Liver (tissue), 9 donors: ENCODE results near the gene ACIN1. TPM values are rescaled to one million over a fixed set of nuclear protein-coding genes. Genes with fewer than 3 reads are reported as not detected.

Experiments used
- DNase-seq: peaks from one replicate; pipeline ENCODE4 v3.0.0-alpha.2; 2017; ENCODE audit warnings: low spot score
- H3K27ac ChIP-seq, 2 donors: one replicate each; pipeline ENCODE4 v1.7.0; 2013; ENCODE audit warnings: inconsistent platforms in 2 of 2, low read length in 2 of 2, control low read depth in 1 of 2, low read depth in 1 of 2, mild to moderate bottlenecking in 1 of 2
- H3K27me3 ChIP-seq, 4 donors: one replicate each; pipeline versions ENCODE4 v1.6.1 to v1.7.0; 2013; ENCODE audit warnings: low read length in 3 of 4, inconsistent platforms in 1 of 4, mild to moderate bottlenecking in 1 of 4, moderate library complexity in 1 of 4; ENCODE audit not compliant: control insufficient read depth in 4 of 4, insufficient read depth in 4 of 4
- H3K36me3 ChIP-seq, 4 donors: one replicate each; pipeline versions ENCODE4 v1.6.1 to v1.7.0; 2013; ENCODE audit warnings: low read length in 3 of 4, mild to moderate bottlenecking in 3 of 4, low read depth in 1 of 4, moderate library complexity in 1 of 4; ENCODE audit not compliant: control insufficient read depth in 4 of 4, insufficient read depth in 3 of 4
- H3K4me1 ChIP-seq, 4 donors: one replicate each; pipeline versions ENCODE4 v1.6.1 to v1.7.0; 2013; ENCODE audit warnings: low read length in 3 of 4, mild to moderate bottlenecking in 3 of 4, moderate library complexity in 1 of 4; ENCODE audit not compliant: control insufficient read depth in 4 of 4, insufficient read depth in 4 of 4
- H3K4me3 ChIP-seq, 3 donors: one replicate each; pipeline versions ENCODE4 v1.6.1 to v1.7.0; 2013; ENCODE audit warnings: low read length in 3 of 3, control low read depth in 1 of 3, low read depth in 1 of 3, mild to moderate bottlenecking in 1 of 3
- H3K9ac ChIP-seq, 2 donors: one replicate each; pipeline ENCODE4 v1.7.0; 2013; ENCODE audit warnings: low read length in 2 of 2, mild to moderate bottlenecking in 2 of 2, moderate library complexity in 2 of 2, control low read depth in 1 of 2, low read depth in 1 of 2
- H3K9me3 ChIP-seq, 4 donors: one replicate each; pipeline versions ENCODE4 v1.6.1 to v1.7.0; 2013; ENCODE audit warnings: low read length in 3 of 4; ENCODE audit not compliant: control insufficient read depth in 4 of 4
- ATF3 ChIP-seq: IDR thresholded peaks from 2 replicates; pipeline ENCODE4 v1.6.1; 2016; ENCODE audit warnings: antibody characterized with exemption
- CTCF ChIP-seq: fragments of 150-350 bp; IDR thresholded peaks from 2 replicates; pipeline ENCODE4 v1.5.1; 2017; ENCODE audit warnings: improper control_type of control experiment, low read depth, low read length; ENCODE audit not compliant: missing input control
- EGR1 ChIP-seq, 2 donors: IDR thresholded peaks; 2 replicates each; pipeline ENCODE4 v1.6.1; 2016 to 2018; ENCODE audit warnings: antibody characterized with exemption in 2 of 2, low read depth in 2 of 2
- FOXA1 ChIP-seq: IDR thresholded peaks from 2 replicates; pipeline ENCODE4 v1.6.1; 2016; ENCODE audit warnings: antibody characterized with exemption
- FOXA2 ChIP-seq: IDR thresholded peaks from 2 replicates; pipeline ENCODE4 v1.6.1; 2016; ENCODE audit warnings: antibody characterized with exemption
- GABPA ChIP-seq, 2 donors: IDR thresholded peaks in 1 of 2; conservative IDR thresholded peaks in 1 of 2; 2 replicates each; pipeline ENCODE4 v1.6.1; 2016; ENCODE audit warnings: antibody characterized with exemption in 2 of 2, mild to moderate bottlenecking in 1 of 2, moderate library complexity in 1 of 2
- HNF4A ChIP-seq, 2 donors: conservative IDR thresholded peaks; 2 replicates each; pipeline ENCODE4 v1.6.1; 2016; ENCODE audit warnings: antibody characterized with exemption in 2 of 2, mild to moderate bottlenecking in 2 of 2
- HNF4G ChIP-seq: IDR thresholded peaks from 2 replicates; pipeline ENCODE4 v1.6.1; 2016; ENCODE audit warnings: antibody characterized with exemption
- JUND ChIP-seq, 2 donors: IDR thresholded peaks; 2 replicates each; pipeline ENCODE4 v1.6.1; 2016; ENCODE audit warnings: antibody characterized with exemption in 2 of 2
- MAX ChIP-seq: IDR thresholded peaks from 2 replicates; pipeline ENCODE4 v1.6.1; 2016; ENCODE audit warnings: antibody characterized with exemption
- NR2F2 ChIP-seq: IDR thresholded peaks from 2 replicates; pipeline ENCODE4 v1.6.1; 2016; ENCODE audit warnings: antibody characterized with exemption
- REST ChIP-seq: IDR thresholded peaks from 2 replicates; pipeline ENCODE4 v1.6.1; 2016; ENCODE audit warnings: antibody characterized with exemption, mild to moderate bottlenecking
- RXRA ChIP-seq, 2 donors: IDR thresholded peaks; 2 replicates each; pipeline ENCODE4 v1.6.1; 2017 to 2018; ENCODE audit warnings: antibody characterized with exemption in 2 of 2, mild to moderate bottlenecking in 1 of 2
- SP1 ChIP-seq: IDR thresholded peaks from 2 replicates; pipeline ENCODE4 v1.6.1; 2018; ENCODE audit warnings: antibody characterized with exemption, mild to moderate bottlenecking
- TAF1 ChIP-seq: conservative IDR thresholded peaks from 2 replicates; pipeline ENCODE4 v1.6.1; 2016; ENCODE audit warnings: antibody characterized with exemption, mild to moderate bottlenecking
- YY1 ChIP-seq: IDR thresholded peaks from 2 replicates; pipeline ENCODE4 v1.6.1; 2016; ENCODE audit warnings: antibody characterized with exemption, mild to moderate bottlenecking
- ZBTB33 ChIP-seq: IDR thresholded peaks from 2 replicates; pipeline ENCODE4 v1.6.1; 2016; ENCODE audit warnings: antibody characterized with exemption
- WGBS: extraction: QIAGEN DNeasy Blood & Tissue Kit; methylation state at CpG from one replicate; pipeline ENCODE4 v1.1.7; 2013; 5-methylcytosine and 5-hydroxymethylcytosine counted together
- polyA plus RNA-seq, 2 donors: library from polyadenylated mRNA; stranded (reverse) in 1 of 2; unstranded in 1 of 2; fragments of 200-250 nt in 1 of 2; fragments of >200 nt in 1 of 2; fragmentation: Nextera tagmentation in 1 of 2; extraction: Ambion mirVana in 1 of 2; gene quantifications; one replicate each; pipeline versions ENCODE4 v1.2.1 to v1.2.3, GENCODE V29; 2013 to 2015
- total RNA-seq, 2 donors: library from RNA; depleted of rRNA; stranded (reverse); fragments of >200 nt; gene quantifications; one replicate each; pipeline ENCODE4 v1.2.3, GENCODE V29; 2014
- donor health status: healthy.
- donor health status: healthy.
- donor health status: healthy.
- donor health status: healthy.
- donor health status: healthy.

ACIN1 gene
- total and polyA plus RNA-seq, 4 donors, result 8.1 to 50.6 (median 37.1) TPM

GRCh38 chr14:23070262-23071129, 24.4 kb downstream of the ACIN1 start (continued):
- TF ChIP-seq REST, result no peak
- no peak for TF ChIP-seq RXRA (IDR thresholded peaks at IDR 0.05)
- TF ChIP-seq JUND (IDR thresholded peaks at IDR 0.05), result no peak
- no peak for TF ChIP-seq MAX
- no peak for TF ChIP-seq FOXA1

- H3K4me1 ChIP-seq, result peaks cover 2 to 29% (median 20%) of the 10 kb centered on the region in 4 donors
- WGBS, result 86% methylated on average over 4 of the region's 4 CpGs
- no peak for TF ChIP-seq GABPA (IDR thresholded peaks at IDR 0.05 in 1 of 2, conservative IDR thresholded peaks at IDR 0.05 in 1 of 2)
- no peak for TF ChIP-seq FOXA1
- TF ChIP-seq SP1, result no peak
- TF ChIP-seq HNF4G, result no peak
- TF ChIP-seq TAF1, result no peak
- TF ChIP-seq ZBTB33, result no peak
- H3K36me3 ChIP-seq, result peaks cover 7 to 34% (median 28%) of the 10 kb centered on the region in 4 donors
- H3K9ac ChIP-seq, result no peak overlapping the region
- H3K27me3 ChIP-seq, result no peaks in the 10 kb centered on the region
- no peaks in the 10 kb centered on the region for H3K9me3 ChIP-seq
- no peak for DNase-seq
- H3K27ac ChIP-seq, result no peak overlapping the region
- no peak overlapping the region for H3K4me3 ChIP-seq
These were observed 25.5 kb downstream of the ACIN1 start for GRCh38 chr14:23069413-23069806.

- peaks cover 2 to 29% (median 20%) of the 10 kb centered on the region in 4 donors for H3K4me1 ChIP-seq
- no peak overlapping the region for H3K27ac ChIP-seq
- H3K9me3 ChIP-seq, result no peaks in the 10 kb centered on the region
- H3K27me3 ChIP-seq, result no peaks in the 10 kb centered on the region
- peaks cover 7 to 38% (median 31%) of the 10 kb centered on the region in 4 donors for H3K36me3 ChIP-seq
- no peak overlapping the region for H3K4me3 ChIP-seq
- H3K9ac ChIP-seq, result no peak overlapping the region
- 33% methylated on average over 8 of the region's 8 CpGs for WGBS
- peak; percentile 79 for DNase-seq
- TF ChIP-seq FOXA1 (no peak), ATF3 (peak; percentile 45), YY1 (peak; percentile 58), NR2F2 (no peak), SP1 (peak; percentile 9), ZBTB33 (no peak), EGR1 (IDR thresholded peaks at IDR 0.05; ENCODE audit: low read depth in 2 of 2) (no peak), MAX (no peak), HNF4A (conservative IDR thresholded peaks at IDR 0.05) (no peak), CTCF (peak; percentile 100), RXRA (IDR thresholded peaks at IDR 0.05) (peak in 1 of 2 donors; percentile 22), FOXA2 (no peak), JUND (IDR thresholded peaks at IDR 0.05) (no peak)
These were observed 26.0 kb downstream of the ACIN1 start for GRCh38 chr14:23068789-23069412.
